HL-60 (cell line): ENCODE measurements around the gene FCHSD2.

Experiments
- GABPA ChIP-seq: IDR thresholded peaks from 2 replicates; pipeline ENCODE4 v1.6.1; 2012; ENCODE audit warnings: low read depth
- POLR2AphosphoS5 ChIP-seq: IDR thresholded peaks from 2 replicates; pipeline ENCODE4 v1.6.1; 2012; ENCODE audit warnings: low read depth
- TF ChIP-seq, protein P1 (sequence below): IDR thresholded peaks from one replicate; pipeline ENCODE4 v1.5.1; 2011; ENCODE audit warnings: low read length, control low read depth, inconsistent platforms; ENCODE audit not compliant: insufficient read depth

DNA sequence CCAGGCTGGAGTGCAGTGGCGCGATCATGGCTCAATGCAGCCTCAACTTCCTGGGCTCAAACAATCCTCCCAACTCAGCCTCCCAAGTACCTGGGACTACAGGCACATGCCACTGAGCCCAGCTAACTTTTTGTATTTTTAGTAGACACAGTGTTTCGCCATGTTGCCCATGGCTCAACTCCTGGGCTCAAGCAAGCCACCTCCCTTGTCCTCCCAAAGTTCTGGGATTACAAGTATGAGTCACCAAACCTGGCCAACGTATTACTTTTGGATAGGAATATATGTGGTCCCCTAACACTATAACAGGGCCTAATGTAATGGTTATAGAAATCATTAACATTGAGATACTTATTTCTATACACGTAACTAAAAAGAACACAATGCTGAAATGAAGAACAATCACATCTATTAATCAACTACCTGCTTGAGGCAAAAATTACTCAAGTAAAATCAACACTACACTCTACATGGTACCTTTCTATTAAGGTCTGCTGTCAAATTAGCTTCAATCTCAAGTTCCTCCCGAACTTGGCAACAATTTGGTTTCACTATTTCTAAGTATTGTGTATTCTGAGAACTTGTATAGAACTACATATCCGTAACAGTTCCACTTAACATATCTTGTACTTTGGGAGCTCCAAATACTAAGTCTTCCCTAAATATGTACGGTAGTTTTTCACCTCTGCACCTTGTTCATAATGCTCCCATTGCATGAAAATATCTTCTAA lies 124.9 kb downstream of the FCHSD2 start:
- TF ChIP-seq, protein P1, sequence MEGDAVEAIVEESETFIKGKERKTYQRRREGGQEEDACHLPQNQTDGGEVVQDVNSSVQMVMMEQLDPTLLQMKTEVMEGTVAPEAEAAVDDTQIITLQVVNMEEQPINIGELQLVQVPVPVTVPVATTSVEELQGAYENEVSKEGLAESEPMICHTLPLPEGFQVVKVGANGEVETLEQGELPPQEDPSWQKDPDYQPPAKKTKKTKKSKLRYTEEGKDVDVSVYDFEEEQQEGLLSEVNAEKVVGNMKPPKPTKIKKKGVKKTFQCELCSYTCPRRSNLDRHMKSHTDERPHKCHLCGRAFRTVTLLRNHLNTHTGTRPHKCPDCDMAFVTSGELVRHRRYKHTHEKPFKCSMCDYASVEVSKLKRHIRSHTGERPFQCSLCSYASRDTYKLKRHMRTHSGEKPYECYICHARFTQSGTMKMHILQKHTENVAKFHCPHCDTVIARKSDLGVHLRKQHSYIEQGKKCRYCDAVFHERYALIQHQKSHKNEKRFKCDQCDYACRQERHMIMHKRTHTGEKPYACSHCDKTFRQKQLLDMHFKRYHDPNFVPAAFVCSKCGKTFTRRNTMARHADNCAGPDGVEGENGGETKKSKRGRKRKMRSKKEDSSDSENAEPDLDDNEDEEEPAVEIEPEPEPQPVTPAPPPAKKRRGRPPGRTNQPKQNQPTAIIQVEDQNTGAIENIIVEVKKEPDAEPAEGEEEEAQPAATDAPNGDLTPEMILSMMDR: no peak
- TF ChIP-seq POLR2AphosphoS5 (no peak), GABPA (no peak)
